ENCODE data around the gene IFITM10. TPM values are rescaled to one million over a fixed set of nuclear protein-coding genes. Genes with fewer than 3 reads are reported as not detected.

The IFITM10 gene
- total RNA-seq, 1 experiment from 2014 or later, result not detected

- Histone ChIP-seq H3K4me1 (ENCODE audit: insufficient read depth, low read length, poor library complexity, severe bottlenecking) (no peaks in the 10 kb centered on the region), H3K27me3 (replicated peaks; ENCODE audit: insufficient read depth, low read depth, low read length, poor library complexity) (peaks cover 45% of the 10 kb centered on the region), H3K36me3 (ENCODE audit: insufficient read depth, low read length, poor library complexity, severe bottlenecking) (no peaks in the 10 kb centered on the region), H3K27ac (ENCODE audit: low read depth, low read length, poor library complexity, severe bottlenecking) (no peak overlapping the region), H3K9me3 (ENCODE audit: low read depth, low read length, poor library complexity, severe bottlenecking) (no peaks in the 10 kb centered on the region), H3K4me3 (ENCODE audit: low read depth, low read length, poor library complexity, severe bottlenecking) (no peak overlapping the region)
- intact Hi-C loops (cut with micrococcal nuclease; ENCODE audit: unreplicated experiment), result no loop called here
- no TSS peak for BruUV-seq (replicated peaks)
- CTCF ChIA-PET, result no interaction called here
- no peak for DNase-seq (ENCODE audit: low spot score)
- POLR2A ChIA-PET (ENCODE audit: low non-redundant PET), result no interaction called here
- TF ChIP-seq CTCF (conservative IDR thresholded peaks at IDR 0.05; ENCODE audit: low read depth, low read length) (no peak), EZH2 (IDR thresholded peaks at IDR 0.05; ENCODE audit: borderline replicate concordance, low read depth, low read length, poor library complexity, severe bottlenecking) (no peak)
Measured at GRCh38 chr11:1745701-1746320, 4.6 kb downstream of the IFITM10 start.

- CTCF ChIA-PET, result no interaction called here
- Histone ChIP-seq H3K4me3 (ENCODE audit: low read depth, low read length, poor library complexity, severe bottlenecking) (no peak overlapping the region), H3K27ac (ENCODE audit: low read depth, low read length, poor library complexity, severe bottlenecking) (no peak overlapping the region), H3K9me3 (ENCODE audit: low read depth, low read length, poor library complexity, severe bottlenecking) (no peaks in the 10 kb centered on the region), H3K36me3 (ENCODE audit: insufficient read depth, low read length, poor library complexity, severe bottlenecking) (no peaks in the 10 kb centered on the region), H3K27me3 (replicated peaks; ENCODE audit: insufficient read depth, low read depth, low read length, poor library complexity) (peaks cover 42% of the 10 kb centered on the region), H3K4me1 (ENCODE audit: insufficient read depth, low read length, poor library complexity, severe bottlenecking) (no peaks in the 10 kb centered on the region)
- DNase-seq (ENCODE audit: low spot score), result no peak
- intact Hi-C loops (cut with micrococcal nuclease; ENCODE audit: unreplicated experiment), result no loop called here
- no TSS peak for BruUV-seq (replicated peaks)
- POLR2A ChIA-PET (ENCODE audit: low non-redundant PET), result no interaction called here
- no peak for TF ChIP-seq CTCF (conservative IDR thresholded peaks at IDR 0.05; ENCODE audit: low read depth, low read length)
- TF ChIP-seq EZH2 (IDR thresholded peaks at IDR 0.05; ENCODE audit: borderline replicate concordance, low read depth, low read length, poor library complexity, severe bottlenecking), result no peak
Measured at GRCh38 chr11:1744891-1745700, 5.3 kb downstream of the IFITM10 start.

- no peaks in the 10 kb centered on the region for H3K36me3 ChIP-seq (ENCODE audit: insufficient read depth, low read length, poor library complexity, severe bottlenecking)
- ChIA-PET CTCF (no interaction called here), POLR2A (ENCODE audit: low non-redundant PET) (no interaction called here)
- intact Hi-C loops (cut with micrococcal nuclease; ENCODE audit: unreplicated experiment), result no loop called here
- no TSS peak for BruUV-seq (replicated peaks)
- H3K27ac ChIP-seq (ENCODE audit: low read depth, low read length, poor library complexity, severe bottlenecking), result no peak overlapping the region
- no peaks in the 10 kb centered on the region for H3K9me3 ChIP-seq (ENCODE audit: low read depth, low read length, poor library complexity, severe bottlenecking)
- DNase-seq (ENCODE audit: low spot score), result no peak
- no peak overlapping the region for H3K4me3 ChIP-seq (ENCODE audit: low read depth, low read length, poor library complexity, severe bottlenecking)
- TF ChIP-seq CTCF (conservative IDR thresholded peaks at IDR 0.05; ENCODE audit: low read depth, low read length), result no peak
- TF ChIP-seq EZH2 (IDR thresholded peaks at IDR 0.05; ENCODE audit: borderline replicate concordance, low read depth, low read length, poor library complexity, severe bottlenecking), result no peak
- H3K27me3 ChIP-seq (replicated peaks; ENCODE audit: insufficient read depth, low read depth, low read length, poor library complexity), result peaks cover 34% of the 10 kb centered on the region
- H3K4me1 ChIP-seq (ENCODE audit: insufficient read depth, low read length, poor library complexity, severe bottlenecking), result no peaks in the 10 kb centered on the region
Measured at GRCh38 chr11:1744137-1744886, 6.1 kb downstream of the IFITM10 start.

Data from A673 (cell line).